ENCODE results near the gene SLC5A9. TPM values are rescaled to one million over a fixed set of nuclear protein-coding genes. Genes with fewer than 3 reads are reported as not detected.

Gene SLC5A9
- total and polyA plus RNA-seq, 2 of the 13 experiments (the other 11 are each of a cell fraction or from before 2014, with no cell fraction given), result 42.0 to 65.0 TPM

GRCh38 chr1:48222501-48223242 is at the start of gene SLC5A9 (continued):
- TF ChIP-seq, protein P1, sequence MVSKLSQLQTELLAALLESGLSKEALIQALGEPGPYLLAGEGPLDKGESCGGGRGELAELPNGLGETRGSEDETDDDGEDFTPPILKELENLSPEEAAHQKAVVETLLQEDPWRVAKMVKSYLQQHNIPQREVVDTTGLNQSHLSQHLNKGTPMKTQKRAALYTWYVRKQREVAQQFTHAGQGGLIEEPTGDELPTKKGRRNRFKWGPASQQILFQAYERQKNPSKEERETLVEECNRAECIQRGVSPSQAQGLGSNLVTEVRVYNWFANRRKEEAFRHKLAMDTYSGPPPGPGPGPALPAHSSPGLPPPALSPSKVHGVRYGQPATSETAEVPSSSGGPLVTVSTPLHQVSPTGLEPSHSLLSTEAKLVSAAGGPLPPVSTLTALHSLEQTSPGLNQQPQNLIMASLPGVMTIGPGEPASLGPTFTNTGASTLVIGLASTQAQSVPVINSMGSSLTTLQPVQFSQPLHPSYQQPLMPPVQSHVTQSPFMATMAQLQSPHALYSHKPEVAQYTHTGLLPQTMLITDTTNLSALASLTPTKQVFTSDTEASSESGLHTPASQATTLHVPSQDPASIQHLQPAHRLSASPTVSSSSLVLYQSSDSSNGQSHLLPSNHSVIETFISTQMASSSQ (IDR thresholded peaks at IDR 0.05; ENCODE audit: low read depth), result peak; percentile 89
- TF ChIP-seq, protein P1 (CRISPR knock-in tag; IDR thresholded peaks at IDR 0.05; ENCODE audit: borderline replicate concordance), result peak; percentile 96
- TF ChIP-seq, protein P2, sequence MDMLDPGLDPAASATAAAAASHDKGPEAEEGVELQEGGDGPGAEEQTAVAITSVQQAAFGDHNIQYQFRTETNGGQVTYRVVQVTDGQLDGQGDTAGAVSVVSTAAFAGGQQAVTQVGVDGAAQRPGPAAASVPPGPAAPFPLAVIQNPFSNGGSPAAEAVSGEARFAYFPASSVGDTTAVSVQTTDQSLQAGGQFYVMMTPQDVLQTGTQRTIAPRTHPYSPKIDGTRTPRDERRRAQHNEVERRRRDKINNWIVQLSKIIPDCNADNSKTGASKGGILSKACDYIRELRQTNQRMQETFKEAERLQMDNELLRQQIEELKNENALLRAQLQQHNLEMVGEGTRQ (IDR thresholded peaks at IDR 0.05; ENCODE audit: low read depth, low read length), result no peak
- TF ChIP-seq, protein P2 (CRISPR knock-in tag; IDR thresholded peaks at IDR 0.05; ENCODE audit: borderline replicate concordance), result no peak
- TF ChIP-seq MED1 (CRISPR knock-in tag; IDR thresholded peaks at IDR 0.05) (peak; percentile 63), HIVEP1 (CRISPR knock-in tag; IDR thresholded peaks at IDR 0.05) (0 out of 2 replicates have a peak, but pooled peaks have one; percentile 34), MIER2 (CRISPR knock-in tag; IDR thresholded peaks at IDR 0.05) (peak; percentile 14; the same call in 1 of the 2 replicates), ZNF362 (CRISPR knock-in tag; IDR thresholded peaks at IDR 0.05; ENCODE audit: borderline replicate concordance) (no peak), PITX1 (CRISPR knock-in tag; IDR thresholded peaks at IDR 0.05) (peak; percentile 28; the same call in 1 of the 2 replicates), CREB1 (IDR thresholded peaks at IDR 0.05) (no peak), CREB1 (CRISPR knock-in tag; IDR thresholded peaks at IDR 0.05) (peak; percentile 37; the same call in 1 of the 2 replicates), SOX6 (IDR thresholded peaks at IDR 0.05) (no peak), SOX6 (CRISPR knock-in tag; IDR thresholded peaks at IDR 0.05) (peak; percentile 55), MED8 (CRISPR knock-in tag; IDR thresholded peaks at IDR 0.05; ENCODE audit: insufficient replicate concordance) (peak; percentile 60), GATAD2A (CRISPR knock-in tag; IDR thresholded peaks at IDR 0.05) (peak; percentile 76), RBFOX2 (IDR thresholded peaks at IDR 0.05; ENCODE audit: low read depth, low read length) (peak; percentile 57; the same call in 1 of the 2 replicates), ZSCAN31 (CRISPR knock-in tag; IDR thresholded peaks at IDR 0.05; ENCODE audit: low read depth) (peak; percentile 50; the same call in 1 of the 2 replicates), ISL2 (CRISPR knock-in tag; IDR thresholded peaks at IDR 0.05) (0 out of 2 replicates have a peak, but pooled peaks have one; percentile 24), ZNF224 (CRISPR knock-in tag; IDR thresholded peaks at IDR 0.05) (peak; percentile 63; the same call in 1 of the 2 replicates), ZNF343 (CRISPR knock-in tag; IDR thresholded peaks at IDR 0.05) (0 out of 2 replicates have a peak, but pooled peaks have one; percentile 73)
- TF ChIP-seq, protein P3, sequence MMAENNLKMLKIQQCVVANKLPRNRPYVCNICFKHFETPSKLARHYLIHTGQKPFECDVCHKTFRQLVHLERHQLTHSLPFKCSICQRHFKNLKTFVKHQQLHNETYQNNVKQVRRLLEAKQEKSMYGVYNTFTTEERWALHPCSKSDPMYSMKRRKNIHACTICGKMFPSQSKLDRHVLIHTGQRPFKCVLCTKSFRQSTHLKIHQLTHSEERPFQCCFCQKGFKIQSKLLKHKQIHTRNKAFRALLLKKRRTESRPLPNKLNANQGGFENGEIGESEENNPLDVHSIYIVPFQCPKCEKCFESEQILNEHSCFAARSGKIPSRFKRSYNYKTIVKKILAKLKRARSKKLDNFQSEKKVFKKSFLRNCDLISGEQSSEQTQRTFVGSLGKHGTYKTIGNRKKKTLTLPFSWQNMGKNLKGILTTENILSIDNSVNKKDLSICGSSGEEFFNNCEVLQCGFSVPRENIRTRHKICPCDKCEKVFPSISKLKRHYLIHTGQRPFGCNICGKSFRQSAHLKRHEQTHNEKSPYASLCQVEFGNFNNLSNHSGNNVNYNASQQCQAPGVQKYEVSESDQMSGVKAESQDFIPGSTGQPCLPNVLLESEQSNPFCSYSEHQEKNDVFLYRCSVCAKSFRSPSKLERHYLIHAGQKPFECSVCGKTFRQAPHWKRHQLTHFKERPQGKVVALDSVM (CRISPR knock-in tag; IDR thresholded peaks at IDR 0.05), result 0 out of 2 replicates have a peak, but pooled peaks have one; percentile 11
